Measurements from ENCODE around the gene SIGLEC9.
A peak's percentile ranks its signal among the peaks of the same experiment; 100 is the strongest.

SIGLEC9 gene

DNA sequence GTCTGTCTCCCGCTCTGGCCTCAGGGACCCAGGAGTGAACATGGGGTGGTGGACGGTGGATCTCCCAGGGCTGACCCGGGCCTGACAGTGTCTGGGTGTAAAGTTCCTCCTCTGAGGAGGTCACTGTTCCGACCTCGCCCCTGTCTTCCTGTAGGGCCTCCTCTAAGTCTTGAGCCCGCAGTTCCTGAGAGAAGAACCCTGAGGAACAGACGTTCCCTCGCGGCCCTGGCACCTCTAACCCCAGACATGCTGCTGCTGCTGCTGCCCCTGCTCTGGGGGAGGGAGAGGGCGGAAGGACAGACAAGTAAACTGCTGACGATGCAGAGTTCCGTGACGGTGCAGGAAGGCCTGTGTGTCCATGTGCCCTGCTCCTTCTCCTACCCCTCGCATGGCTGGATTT lies at the start of gene SIGLEC9:
SIGLEC9 (plus strand) TSS at position 178 of the 400 bp plus-strand sequence; CDS start at position 247, 69 bp downstream.
- no peak for DNase-seq

DNA sequence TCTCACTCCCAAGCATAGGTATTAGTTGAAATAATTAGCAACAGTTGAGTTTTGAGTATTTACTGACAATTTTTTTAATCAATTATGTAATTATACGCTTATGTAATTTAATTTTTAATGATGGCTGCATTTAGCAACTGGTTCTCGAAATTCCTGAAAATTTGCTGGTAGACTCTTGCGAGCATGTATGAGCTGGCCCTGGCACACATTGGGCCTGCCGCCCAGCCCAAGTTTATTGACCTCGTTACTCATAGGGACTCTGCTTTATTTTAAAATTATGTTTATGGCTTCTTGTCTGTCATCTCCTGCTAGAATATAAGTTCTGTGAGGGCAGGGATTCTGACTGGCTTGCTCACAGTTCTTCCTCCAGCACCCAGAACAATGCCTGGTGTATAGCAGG lies 48.7 kb upstream of the SIGLEC9 start:
- DNase-seq, result no peak

DNA sequence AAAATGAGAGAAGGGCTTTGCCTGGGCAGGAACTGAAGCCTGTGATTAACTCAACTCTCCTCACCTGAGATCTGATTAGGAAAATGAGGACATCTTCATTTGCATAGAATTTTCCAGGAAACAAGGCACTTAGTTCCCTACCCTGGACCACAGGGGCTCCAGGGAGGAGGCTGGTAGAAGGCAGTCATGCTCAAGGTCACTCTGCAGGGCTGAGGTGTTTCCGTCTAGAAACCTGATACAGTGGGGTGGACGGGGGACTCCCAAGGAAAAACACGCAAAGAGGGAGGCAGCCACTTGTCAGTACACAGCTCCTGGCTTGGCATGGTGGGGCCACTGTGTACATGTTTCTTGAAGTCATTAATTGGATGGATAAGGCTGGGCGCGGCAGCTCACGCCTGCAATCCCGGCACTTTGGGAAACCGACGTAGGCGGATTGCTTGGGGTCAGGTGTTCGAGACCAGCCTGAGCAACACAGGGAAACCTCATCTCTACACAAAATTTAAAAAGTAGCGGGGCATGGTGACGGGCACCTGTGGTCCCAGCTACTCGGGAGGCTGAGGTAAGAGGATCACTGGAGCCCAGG lies 48.0 kb upstream of the SIGLEC9 start:
- no peak for DNase-seq

DNA sequence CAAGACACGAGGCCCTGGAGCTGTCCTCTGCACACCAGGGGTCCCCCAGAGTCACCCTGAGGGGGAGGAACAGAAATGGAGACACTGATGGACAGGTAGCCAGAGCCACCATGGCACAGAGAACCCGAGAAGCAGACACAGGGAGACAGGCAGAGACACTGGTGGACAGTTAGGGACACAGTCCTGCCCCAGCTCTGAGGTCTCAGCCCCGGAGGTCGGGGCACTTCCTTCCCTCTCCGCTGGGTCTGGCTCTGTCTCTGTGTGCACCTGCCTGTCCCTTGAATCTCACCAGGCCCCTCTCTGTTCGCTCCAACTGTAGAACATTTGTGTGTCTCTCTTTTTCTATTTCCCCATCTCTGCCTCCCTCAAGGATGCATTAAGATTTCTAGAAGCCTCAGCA lies 46.6 kb upstream of the SIGLEC9 start:
- no peak for DNase-seq

DNA sequence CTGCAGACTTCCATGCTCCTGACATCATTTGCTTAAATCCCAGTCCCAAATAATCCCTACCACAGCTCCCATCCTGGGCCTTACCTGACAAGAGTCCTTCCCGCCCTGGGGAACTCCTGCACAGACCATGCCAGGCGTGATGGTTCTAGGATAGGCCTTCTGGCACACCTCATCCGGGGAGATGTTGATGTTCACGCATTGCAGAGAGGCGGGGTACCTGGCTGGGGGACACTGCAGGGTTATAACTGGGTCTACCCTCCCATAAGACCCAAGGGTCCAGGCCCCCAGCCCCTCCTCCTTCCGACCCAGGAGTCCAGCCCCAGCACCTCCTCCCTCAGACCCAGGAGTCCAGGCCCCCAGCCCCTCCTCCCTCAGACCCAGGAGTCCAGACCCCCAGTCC lies 46.0 kb upstream of the SIGLEC9 start:
- DNase-seq, result no peak

DNA sequence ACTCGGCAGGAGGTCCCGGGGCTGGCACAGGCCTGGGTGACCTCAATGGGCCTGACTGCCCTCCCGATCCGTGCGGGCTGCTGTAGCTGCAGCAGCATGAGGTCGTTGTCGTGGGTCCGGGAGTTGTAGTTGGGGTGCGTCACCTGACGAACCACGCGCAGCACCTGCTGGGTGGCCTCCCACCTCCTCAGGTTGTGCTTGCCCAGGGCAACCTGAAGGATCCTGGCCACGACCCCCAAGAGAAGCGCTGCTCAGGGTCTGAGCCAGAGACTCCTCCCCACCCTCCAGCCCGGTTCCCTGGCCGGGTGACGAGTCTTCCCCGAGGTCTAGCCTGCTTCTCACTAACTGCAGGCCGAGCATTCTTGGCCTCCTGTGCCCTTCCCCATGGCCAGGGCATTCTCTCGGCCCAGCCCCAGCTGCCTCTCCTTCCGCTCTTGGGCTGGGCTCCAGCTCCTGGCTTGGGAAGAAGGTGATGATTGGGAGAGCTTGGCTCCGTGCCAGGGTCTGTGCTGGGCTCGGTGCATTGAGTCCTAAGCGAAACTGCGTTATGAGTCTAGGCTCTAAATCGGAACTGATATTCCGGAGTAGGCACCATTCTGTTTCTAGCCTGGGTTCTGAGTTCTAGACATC lies 45.1 kb upstream of the SIGLEC9 start:
- no peak for DNase-seq

DNA sequence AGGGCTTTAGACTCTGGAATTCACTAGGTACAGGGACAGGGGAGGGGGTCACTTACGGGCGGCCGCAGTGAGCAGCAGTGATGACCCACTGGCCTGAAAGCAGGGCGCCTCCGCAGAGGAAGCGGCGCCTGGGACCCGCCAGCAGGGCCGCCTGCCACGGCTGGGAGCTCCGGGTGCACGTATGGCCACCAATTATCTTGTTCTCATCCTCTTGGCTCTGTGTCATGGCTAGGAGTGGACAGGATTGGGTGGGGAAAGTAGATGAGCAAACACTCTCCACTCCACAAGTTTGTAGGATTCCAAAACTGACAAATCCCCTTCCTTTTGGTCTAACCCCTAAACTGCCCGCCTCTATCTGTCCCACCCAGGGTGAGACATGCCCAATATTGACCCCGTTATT lies 43.2 kb upstream of the SIGLEC9 start:
- DNase-seq, result no peak

DNA sequence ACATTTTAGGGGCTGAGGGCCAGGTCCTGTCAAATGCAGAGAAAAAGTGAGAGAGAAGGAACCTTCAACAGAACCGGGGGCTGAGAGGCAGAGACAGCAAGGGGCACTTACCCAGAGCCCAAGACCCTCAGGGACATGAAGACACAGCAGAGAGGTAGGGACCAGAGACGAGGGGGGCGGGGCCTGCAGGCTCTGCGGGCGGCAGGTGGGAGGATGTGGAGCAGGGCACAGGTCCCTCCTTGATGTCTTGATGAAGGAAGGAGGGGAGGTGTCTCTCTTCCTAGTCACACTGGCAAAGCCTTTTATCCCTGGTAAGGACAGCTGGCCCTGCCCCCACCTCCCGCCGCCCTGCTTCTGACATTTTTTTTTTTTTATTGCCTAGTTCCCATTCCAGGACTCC lies 42.1 kb upstream of the SIGLEC9 start, which contains the start of gene KLK14:
KLK14 (minus strand) TSS at position 277 of the 400 bp plus-strand sequence; CDS start at position 4, 273 bp downstream.
- no peak for DNase-seq

DNA sequence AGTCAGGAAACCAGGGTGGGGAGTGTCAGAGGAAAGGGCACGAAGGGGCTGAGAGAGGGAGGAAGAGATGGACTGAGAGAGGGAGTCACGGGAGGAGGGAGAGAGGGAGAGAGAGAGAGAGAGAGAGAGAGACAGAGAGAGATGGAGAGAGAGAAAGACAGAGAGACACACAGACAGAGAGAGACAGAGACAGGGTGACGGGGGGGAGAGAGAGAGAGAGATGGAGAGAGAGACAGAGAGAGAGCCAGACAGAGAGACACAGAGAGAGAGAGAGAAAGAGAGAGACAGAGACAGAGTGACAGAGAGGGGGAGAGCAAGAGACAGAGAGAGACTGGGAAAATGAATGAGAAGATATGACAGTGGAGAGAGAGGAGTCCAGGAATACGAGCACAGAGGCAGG lies 41.5 kb upstream of the SIGLEC9 start:
- no peak for DNase-seq

DNA sequence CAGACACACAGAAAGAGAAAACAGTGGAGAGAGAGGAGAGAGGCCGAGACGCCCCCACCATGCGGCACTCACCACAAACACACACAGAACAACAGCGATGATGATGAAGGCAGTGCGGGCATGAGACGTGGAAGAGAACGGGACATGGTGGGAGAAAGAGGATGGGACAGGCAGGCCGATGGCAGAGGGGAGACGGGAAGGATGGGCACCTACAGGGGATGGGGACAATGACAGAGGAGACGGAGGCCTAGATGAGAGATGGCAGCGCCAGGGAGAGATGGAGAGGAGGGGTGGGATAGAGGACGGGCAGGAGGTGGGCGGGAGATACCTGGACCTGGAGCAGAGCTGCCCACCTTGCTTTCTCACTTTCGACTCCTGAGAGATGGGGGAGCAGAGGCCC lies 40.9 kb upstream of the SIGLEC9 start:
- no peak for DNase-seq

DNA sequence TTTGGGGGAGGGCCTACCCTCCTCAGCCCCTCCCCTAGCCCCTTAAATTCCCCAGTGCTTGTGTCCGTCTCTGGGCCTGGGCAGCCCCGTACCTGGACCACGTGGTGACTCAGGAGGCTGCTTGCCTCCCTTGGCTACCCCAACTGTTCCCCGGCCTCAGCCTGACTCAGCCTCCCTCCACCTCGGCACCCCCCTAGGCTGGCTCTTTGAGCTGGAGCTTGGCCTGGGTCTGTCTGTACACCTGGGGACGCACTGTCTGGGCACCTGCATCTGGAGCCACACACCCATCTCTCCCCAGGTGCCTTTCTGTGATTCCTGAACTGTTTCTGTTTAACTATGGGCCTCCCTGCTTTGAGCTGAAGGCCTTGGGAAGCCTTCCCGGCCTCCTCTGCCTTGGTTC lies 40.2 kb upstream of the SIGLEC9 start:
- no peak for DNase-seq

DNA sequence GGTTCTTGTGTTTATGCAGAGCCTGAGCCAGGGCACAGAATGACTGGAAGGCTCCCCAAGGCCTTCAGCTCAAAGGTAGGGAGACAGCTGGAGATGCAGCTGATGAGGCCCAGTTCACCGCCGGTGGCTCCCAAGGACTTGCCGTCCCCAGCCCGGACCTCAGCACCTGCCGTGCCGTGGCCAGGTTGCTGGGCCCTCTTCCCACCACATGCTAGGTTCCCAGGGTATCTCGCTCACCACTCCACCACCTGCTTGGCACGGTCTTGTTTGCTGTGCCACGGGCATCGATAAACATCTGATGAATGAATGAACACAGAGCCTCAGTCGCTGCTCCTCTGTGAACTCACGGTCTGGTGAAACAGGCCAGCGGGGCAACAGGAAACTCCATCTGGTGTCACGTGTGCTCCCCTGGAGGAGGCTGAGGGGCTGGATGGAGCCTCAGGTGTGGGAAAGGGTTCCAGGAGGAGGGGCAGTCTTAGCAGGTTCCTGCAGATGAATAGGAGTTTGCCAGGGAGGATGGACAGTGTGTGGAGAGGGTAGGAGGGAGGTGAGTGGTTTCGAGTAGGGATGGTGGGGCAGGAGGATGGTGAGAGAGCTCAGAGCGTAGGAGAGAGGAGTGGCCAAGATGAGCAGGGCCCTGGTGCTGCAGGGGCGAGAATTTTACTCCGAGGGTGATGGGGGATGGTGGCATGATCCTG lies 38.4 kb upstream of the SIGLEC9 start:
- no peak for DNase-seq

DNA sequence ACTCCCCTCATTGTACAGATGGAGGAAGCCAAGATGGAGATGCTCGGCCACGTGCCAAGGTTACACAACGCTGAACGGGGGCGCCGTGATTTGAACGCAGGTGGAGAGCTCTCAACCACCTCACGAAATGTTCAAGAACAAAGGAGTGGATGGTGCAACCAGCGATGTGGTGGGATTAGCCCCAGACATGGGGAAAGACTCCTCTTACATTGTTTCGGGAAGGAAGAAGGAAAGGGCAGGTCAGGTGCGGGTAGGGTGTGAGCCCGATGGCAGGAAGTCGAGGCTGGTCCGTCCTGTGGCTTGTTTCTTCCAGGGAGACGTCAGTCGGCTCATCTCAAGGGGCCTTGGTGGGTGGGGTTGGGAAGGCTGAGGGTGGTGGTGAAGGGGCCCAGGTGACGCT lies 34.9 kb upstream of the SIGLEC9 start:
- no peak for DNase-seq

DNA sequence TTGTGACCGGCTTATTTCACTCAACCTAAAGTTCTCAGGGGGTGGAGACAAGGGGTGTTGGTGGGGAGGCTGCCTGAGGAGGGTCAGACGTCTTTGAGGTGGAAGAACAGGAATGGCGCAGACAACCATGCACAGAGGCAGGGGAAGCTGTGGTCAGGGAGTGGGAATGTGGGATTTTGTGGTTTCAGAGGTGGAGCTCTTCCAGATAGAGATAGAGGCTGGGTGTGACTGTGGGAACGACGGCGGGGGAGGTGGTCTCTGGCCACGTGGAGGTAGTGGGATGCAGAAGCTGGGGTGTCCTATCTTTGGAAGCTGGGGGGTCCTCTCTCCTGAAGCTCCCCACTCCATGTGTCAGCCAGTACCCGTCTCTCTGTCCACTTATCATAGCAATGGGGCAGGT lies 34.2 kb upstream of the SIGLEC9 start:
- DNase-seq, result no peak

DNA sequence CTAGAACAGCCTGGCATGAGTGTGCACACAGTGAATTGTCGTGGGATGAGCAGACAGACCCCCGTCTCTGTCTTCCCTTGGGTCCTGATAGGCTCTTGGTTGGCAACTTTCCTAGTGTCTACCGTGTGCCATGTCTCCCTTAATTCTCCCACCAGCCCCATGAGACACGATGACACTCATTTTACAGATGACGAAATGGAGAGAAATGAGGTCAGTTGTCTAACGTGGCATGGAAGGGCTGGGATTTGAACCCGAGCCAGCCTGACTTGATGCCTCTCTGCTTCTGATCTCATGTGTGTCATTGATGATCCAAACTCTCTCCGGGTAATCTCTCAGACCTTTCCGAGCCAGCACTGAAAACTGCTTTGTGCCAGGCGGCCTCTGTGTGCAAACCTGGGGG lies 33.6 kb upstream of the SIGLEC9 start:
- DNase-seq, result no peak

DNA sequence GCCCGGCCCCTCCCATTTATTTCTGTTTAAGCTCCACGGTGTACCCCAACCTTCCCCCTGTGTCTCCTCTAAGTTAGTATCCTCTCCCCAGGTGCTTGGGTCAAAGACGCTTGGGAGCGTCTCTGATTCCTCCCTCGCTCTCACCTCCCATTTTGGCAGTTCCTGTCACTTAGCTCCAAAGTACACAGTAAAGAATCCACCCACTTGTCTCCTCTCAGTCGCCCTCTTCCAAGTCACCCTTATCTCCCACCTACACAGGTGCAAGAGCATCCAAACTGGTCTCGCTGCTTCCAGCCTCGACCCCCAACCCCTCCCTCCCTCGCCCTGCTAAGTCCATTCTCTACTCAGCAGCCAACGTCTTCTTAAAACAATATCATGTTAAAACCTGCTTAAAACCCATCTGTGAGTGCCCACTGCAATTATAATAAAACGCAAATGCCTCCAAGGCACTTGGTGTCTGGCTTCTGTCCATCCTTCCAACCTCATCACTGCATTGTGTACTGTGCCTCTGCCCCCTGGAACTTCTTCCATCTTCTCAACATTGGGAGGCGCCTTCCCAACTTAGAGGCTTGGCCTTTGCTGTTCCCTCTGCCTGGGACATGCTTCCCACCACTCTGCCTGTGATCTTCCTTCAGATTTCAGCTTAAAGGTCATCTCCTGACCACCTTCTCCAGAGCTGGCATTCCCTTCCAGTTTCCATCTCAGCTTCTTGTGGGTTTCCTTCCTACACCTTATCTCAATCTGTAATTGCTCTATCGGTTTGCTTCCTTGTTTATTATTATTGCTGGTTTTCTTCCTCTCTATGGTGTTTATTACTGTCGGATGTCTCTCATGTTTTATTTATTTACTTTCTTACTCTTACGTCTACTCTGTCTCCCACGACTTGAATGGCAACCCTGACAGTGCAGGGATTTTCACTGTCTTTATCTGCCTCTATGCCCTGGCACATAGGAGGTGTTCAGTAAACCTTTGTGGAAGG lies 32.5 kb upstream of the SIGLEC9 start:
- DNase-seq, result no peak

DNA sequence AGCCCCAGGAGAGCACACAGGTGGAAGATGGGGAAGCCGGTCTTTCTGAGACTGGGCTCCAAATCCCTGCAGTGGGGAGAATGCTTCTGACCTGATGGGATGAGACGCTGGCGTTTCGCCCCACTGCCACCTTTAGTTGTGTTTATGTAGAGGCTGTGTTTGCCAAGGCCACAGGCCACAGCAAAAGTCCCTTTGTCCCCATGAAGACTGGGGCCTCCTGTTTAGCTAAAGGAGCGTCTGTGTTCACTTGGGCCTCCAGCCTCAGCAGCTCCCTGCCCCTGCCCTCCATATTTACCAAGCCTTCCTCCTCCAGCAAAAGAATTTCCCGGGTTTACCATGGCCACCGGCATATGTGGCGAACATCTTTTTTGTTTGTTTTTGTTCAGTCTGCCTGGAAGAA lies 31.6 kb upstream of the SIGLEC9 start:
- DNase-seq, result no peak

DNA sequence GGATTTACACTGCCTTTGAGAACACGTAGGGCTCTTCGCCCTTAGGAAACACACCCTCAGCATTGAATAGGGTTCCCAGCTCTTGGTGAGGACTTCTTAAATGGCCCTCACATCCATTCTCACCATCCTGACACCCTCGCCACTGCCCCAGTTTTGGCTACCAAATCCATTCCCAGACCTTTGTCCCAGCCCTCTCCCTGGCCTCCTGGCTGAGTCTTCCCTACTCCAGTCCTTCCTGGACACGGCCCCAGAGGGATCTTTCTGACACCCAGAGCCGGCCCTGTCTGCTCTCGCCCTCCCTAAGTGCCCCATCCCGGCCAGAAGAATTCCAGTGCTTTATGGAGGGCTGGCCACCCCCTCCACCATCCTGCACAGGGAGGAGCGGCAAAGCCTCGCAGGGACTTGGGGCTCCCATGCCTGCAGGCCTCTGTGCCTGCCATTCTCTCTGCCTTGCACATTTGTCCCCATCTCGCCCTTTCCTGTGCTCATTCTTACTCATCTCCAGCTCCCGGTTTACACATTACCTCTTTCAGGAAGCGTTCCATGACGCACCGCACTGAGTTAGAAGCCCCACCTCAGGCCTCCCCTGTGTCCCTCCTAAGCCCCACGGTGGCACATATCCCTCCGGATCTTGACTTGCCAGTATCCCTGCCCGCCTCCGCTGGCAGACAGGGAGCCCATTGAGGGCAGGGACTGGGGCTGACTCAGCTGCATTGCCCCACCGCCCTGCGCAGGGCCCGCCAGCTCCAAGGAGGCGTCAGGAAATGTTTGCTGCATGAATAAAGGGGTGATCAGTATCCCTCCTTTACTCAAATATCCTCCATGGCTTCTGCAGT lies 31.0 kb upstream of the SIGLEC9 start:
- DNase-seq, result no peak

DNA sequence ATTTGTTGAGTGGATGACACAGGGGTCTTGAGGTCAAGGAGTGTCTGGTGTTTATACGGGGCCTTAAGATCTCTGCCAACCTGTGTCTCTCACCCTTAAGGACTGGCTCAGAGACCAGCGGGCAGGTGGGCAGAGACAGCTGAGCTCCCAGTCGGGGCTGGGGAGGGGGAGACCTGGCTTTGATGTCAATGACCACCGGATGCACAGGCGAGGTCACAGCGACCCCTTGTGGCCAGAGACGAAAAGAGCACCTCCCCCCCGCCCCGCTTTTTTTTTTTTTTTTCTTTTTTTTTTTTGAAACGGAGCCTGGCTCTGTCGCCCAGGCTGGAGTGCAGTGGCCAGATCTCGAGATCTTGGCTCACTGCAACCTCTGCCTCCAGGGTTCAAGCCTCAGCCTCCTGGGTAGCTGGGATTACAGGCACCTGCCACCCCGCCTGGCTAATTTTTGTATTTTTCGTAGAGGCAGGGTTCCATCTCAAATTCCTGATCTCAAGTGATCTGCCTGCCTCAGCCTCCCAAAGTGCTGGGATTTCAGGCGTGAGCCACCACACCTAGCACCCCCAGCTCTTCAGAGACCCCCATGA lies 29.9 kb upstream of the SIGLEC9 start:
- peak; percentile 22 for DNase-seq

DNA sequence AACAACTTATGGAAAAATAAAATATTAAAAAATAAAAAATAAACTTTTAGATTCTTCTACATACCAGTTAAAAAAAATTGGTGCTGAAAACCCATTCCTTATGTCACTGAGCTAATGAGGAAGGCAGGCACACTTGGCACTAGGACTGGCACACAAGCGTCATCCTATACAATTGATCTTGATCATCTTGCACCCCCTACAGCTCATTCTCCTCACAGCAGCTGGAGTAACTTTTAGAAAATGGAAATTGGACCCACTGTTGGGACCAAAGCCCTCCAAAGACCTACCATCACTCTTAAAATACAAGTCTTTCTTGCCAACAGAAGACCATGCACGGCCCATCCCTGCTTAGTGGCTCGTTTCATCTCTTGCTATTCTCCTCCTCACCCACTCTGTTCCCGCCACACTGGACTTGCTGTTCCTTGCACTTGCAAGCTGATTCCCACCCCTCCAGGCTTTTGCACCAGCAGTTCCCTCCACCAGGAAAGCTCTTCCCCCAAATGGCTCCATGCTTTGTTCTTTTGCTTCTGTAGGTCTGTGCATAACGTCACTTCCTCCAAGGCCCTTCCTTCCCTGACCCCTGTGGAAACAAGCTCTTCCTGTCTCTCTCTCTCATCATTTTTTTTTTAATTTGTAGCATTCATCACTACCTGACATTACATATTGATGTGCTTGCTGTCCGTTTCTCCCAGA lies 28.1 kb upstream of the SIGLEC9 start:
- no peak for DNase-seq

DNA sequence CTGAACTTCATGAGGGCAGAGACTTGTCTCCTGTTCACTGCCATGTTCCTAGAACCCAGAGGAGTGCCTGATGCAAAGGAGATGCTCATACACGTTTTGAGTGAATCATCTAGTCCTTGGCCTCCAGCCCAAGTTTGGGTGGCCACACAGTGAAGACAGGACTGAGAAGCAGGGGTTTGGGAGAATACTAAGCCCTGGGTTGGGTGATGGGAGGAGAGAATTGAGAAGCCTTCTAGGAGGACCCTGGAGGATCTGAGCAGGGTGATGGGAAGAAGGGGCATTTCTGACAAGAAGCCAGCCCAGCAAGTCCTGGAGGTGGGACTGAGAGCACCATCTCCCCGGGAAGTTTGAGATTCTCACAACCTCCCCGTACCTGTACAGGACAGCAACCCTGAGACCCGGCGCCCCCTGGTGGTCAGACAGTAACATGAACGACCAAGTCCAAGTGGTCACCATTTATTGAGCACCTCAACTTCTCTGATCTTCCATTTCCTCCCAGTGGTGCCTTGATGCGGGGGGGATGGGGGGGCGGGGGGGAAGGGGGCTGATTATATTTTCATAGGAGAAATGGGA lies 27.5 kb upstream of the SIGLEC9 start:
- DNase-seq, result peak; percentile 68

All from CD4-positive, alpha-beta T cell treated with Interleukin-17A for 1 hour (primary cell).